Common myeloid progenitor, CD34-positive (primary cell): ENCODE data around the gene KIAA0513.
"Not testable (repeated sequence)": the region's sequence is repeated elsewhere in the genome, so short reads cannot be mapped to it uniquely, and the experiment has no call there.

Source experiments
- CTCF ChIA-PET: fragments of 350-600 bp; sonication (Branson Sonifier 250); formaldehyde crosslinking; loops from one replicate; lab custom pipeline; 2021; ENCODE audit warnings: antibody characterized with exemption; lab: Charles Lee
- POLR2A ChIA-PET: fragments of 350-600 bp; sonication (Branson Sonifier 250); formaldehyde crosslinking; loops from one replicate; lab custom pipeline; 2021; ENCODE audit warnings: antibody characterized with exemption; lab: Charles Lee
- DNase-seq, 3 donors: peaks; one replicate each; pipeline versions ENCODE4 v3.0.0 to v3.0.0-alpha.2; 2013
- H3K27ac ChIP-seq, 2 experiments: 1 replicate in 1 of 2; 2 replicates in 1 of 2; pipeline ENCODE4 v1.7.0; 2013; ENCODE audit warnings: inconsistent platforms in 2 of 2, low read length in 2 of 2, mild to moderate bottlenecking in 2 of 2, low read depth in 1 of 2, moderate library complexity in 1 of 2; ENCODE audit not compliant: severe bottlenecking in 2 of 2, insufficient read depth in 1 of 2, poor library complexity in 1 of 2
- H3K27me3 ChIP-seq, 5 experiments: replicated peaks in 2 of 5; 1 replicate in 3 of 5; 2 replicates in 2 of 5; pipeline versions ENCODE4 v1.6.1 to v1.7.0; 2013; ENCODE audit warnings: low read length in 4 of 5, mild to moderate bottlenecking in 2 of 5, moderate library complexity in 2 of 5, inconsistent platforms in 1 of 5; ENCODE audit not compliant: insufficient read depth in 5 of 5, control insufficient read depth in 4 of 5
- H3K36me3 ChIP-seq, 4 experiments: 1 replicate in 2 of 4; 2 replicates in 2 of 4; pipeline versions ENCODE4 v1.6.1 to v1.7.0; 2013; ENCODE audit warnings: low read length in 3 of 4, control low read depth in 1 of 4, mild to moderate bottlenecking in 1 of 4; ENCODE audit not compliant: control insufficient read depth in 4 of 4, insufficient read depth in 4 of 4
- H3K4me1 ChIP-seq, 4 experiments: 1 replicate in 3 of 4; 2 replicates in 1 of 4; pipeline versions ENCODE4 v1.6.1 to v1.7.1; 2013; ENCODE audit warnings: low read length in 3 of 4, mild to moderate bottlenecking in 3 of 4, control low read depth in 1 of 4, inconsistent platforms in 1 of 4, moderate library complexity in 1 of 4; ENCODE audit not compliant: control insufficient read depth in 4 of 4, insufficient read depth in 4 of 4; ENCODE audit errors: control extremely low read depth in 1 of 4
- H3K4me3 ChIP-seq, 7 experiments: 1 replicate in 4 of 7; 2 replicates in 3 of 7; pipeline versions ENCODE4 v1.5.1 to v1.7.0; 2013; ENCODE audit warnings: mild to moderate bottlenecking in 7 of 7, low read length in 6 of 7, moderate library complexity in 6 of 7, inconsistent platforms in 2 of 7, low read depth in 2 of 7, control low read depth in 1 of 7; ENCODE audit not compliant: insufficient read depth in 4 of 7, control insufficient read depth in 1 of 7; ENCODE audit errors: extremely low read depth in 1 of 7
- H3K9me3 ChIP-seq, 5 experiments: 1 replicate in 4 of 5; 2 replicates in 1 of 5; pipeline versions ENCODE4 v1.6.1 to v1.7.1; 2013; ENCODE audit warnings: low read length in 4 of 5, mild to moderate bottlenecking in 2 of 5, inconsistent platforms in 1 of 5, low read depth in 1 of 5, moderate library complexity in 1 of 5; ENCODE audit not compliant: control insufficient read depth in 4 of 5, insufficient read depth in 2 of 5; ENCODE audit errors: control extremely low read depth in 1 of 5
- WGBS: methylation state at CpG from one replicate; pipeline ENCODE4 v1.1.5; 2013; ENCODE audit not compliant: insufficient coverage; 5-methylcytosine and 5-hydroxymethylcytosine counted together

The KIAA0513 gene

DNA sequence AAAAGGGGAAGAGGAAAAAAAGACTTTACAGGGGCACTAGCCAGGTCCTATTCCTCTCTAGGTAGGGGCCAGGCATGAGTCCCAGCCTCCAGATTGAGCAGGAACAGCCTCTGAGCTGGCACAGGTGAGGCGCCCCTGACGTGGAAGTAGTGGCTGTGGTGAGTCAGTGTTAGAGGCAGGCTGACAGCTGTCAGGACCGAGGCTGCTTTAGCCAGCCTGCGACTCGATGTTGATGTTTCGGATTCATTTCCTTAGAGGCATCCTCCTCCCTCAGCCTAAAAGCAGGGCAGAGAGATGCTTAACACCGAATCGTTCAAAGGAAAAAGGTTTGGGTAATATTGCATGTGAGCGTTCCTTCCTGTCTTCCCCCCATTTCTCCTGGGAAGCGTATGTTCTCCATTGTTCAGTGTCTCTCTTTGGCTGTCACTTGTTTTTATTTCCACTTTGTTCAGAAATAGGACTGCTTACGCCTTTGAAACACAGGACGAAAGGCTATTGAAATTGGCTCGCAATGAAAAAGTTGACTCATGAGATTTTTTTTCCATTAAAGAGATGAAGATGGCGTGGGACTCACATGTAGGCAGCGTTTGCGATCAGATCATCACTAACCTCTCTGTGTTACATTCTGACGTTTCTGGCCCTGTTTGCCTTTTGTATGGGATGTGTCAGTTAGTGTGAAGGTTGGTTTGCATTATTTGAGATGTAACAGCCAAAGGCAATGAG, 1.3 kb downstream of the KIAA0513 start:
- Histone ChIP-seq H3K9me3 (no peaks in the 10 kb centered on the region), H3K27me3 (peaks cover 0 to 20% (median 4%) of the 10 kb centered on the region in 5 experiments), H3K36me3 (no peaks in the 10 kb centered on the region), H3K27ac (peak overlapping the region in 1 of 2 experiments; percentile 7), H3K4me3 (peak overlapping the region in 5 of 7 experiments; percentile 41 to 88 (median 69)), H3K4me1 (peaks cover 23 to 50% (median 40%) of the 10 kb centered on the region in 4 experiments)
- ChIA-PET CTCF (interaction anchor here (1.4 to 2.7 kb wide), 3 partner anchors 16 to 58 kb away, joined by 4 to 9 read pairs (median 6); no protein-coding TSS in a partner anchor), POLR2A (interaction anchor here (1.0 kb wide), 1 partner anchor 28 kb away, joined by 3 read pairs; no protein-coding TSS in a partner anchor)
- DNase-seq = peak in 2 of 3 donors; percentile 25 to 48
- 68% methylated on average over 10 of the region's 17 CpGs for WGBS

GRCh38 chr16:85029408-85029784, 1.8 kb downstream of the KIAA0513 start:
- WGBS = 82% methylated on average over 4 of the region's 4 CpGs
- no peak overlapping the region for H3K27ac ChIP-seq
- H3K4me3 ChIP-seq = peak overlapping the region in 1 of 7 experiments; percentile 41
- no peaks in the 10 kb centered on the region for H3K36me3 ChIP-seq
- ChIA-PET POLR2A (no interaction called here), CTCF (interaction anchor here (1.4 kb wide), 1 partner anchor 18 kb away, joined by 4 read pairs; no protein-coding TSS in a partner anchor)
- peaks cover 23 to 50% (median 40%) of the 10 kb centered on the region in 4 experiments for H3K4me1 ChIP-seq
- no peaks in the 10 kb centered on the region for H3K9me3 ChIP-seq
- peak in 2 of 3 donors; percentile 58 to 60 for DNase-seq
- peaks cover 0 to 20% (median 4%) of the 10 kb centered on the region in 5 experiments for H3K27me3 ChIP-seq

DNA sequence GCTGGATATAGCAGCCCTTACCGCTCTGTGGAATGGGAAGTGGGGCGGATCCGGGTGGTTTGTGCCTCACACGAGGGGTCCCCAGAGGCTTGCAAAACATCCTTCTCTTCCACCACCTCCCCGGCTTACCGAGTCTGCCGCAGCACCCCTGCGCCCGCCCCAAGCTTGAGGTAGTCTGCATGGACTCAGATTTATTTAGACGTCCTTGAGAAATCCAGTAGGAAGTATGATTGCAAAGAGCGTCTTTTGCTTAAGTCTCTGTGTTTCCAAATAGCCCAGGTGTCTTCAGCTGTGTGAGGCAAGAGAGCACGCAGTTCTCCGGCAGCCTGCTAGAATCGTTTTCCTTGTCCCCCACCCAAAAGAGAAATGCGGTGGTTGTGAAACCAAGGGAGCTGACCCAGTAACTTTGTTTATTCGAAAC, 2.4 kb downstream of the KIAA0513 start:
- WGBS = 87% methylated on average over 8 of the region's 16 CpGs
- Histone ChIP-seq H3K36me3 (no peaks in the 10 kb centered on the region), H3K27me3 (peaks cover 0 to 20% (median 4%) of the 10 kb centered on the region in 5 experiments), H3K4me3 (no peak overlapping the region), H3K27ac (no peak overlapping the region), H3K4me1 (peaks cover 23 to 45% (median 38%) of the 10 kb centered on the region in 4 experiments), H3K9me3 (no peaks in the 10 kb centered on the region)
- no peak for DNase-seq
- CTCF ChIA-PET = interaction anchor here (1.4 to 1.8 kb wide), 2 partner anchors 17 to 24 kb away, joined by 4 read pairs; no protein-coding TSS in a partner anchor
- POLR2A ChIA-PET = no interaction called here

DNA sequence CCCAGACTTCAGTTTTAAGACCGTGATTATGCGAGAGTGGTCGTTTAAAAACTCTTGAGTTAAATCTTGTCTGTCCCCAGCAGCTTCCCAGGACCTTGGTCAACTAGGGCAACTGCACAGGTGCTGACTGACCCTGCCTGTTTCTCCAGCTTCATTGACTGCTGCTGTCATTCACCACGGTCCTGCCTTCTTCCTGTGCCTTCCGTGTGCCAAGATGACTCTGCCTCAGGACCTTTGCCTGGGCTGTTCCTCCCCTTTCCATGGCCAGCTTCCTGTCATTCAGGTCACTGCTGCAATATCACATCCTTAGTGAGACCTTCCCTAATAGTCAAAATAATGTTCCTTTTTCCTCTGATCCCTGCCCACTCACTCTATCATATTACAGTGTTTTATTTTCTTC, 3.9 kb downstream of the KIAA0513 start:
- Histone ChIP-seq H3K4me1 (peaks cover 18 to 31% (median 24%) of the 10 kb centered on the region in 4 experiments), H3K27me3 (peaks cover 0 to 20% (median 4%) of the 10 kb centered on the region in 5 experiments), H3K27ac (no peak overlapping the region), H3K36me3 (no peaks in the 10 kb centered on the region), H3K4me3 (no peak overlapping the region), H3K9me3 (no peaks in the 10 kb centered on the region)
- ChIA-PET CTCF (interaction anchor here (0.6 to 1.8 kb wide), 4 partner anchors 10 to 54 kb away, joined by 3 to 4 read pairs (median 4); no protein-coding TSS in a partner anchor), POLR2A (interaction anchor here (0.6 kb wide), 1 partner anchor 117 kb away, joined by 3 read pairs; no protein-coding TSS in a partner anchor)
- WGBS = 82% methylated on average over 5 of the region's 5 CpGs
- DNase-seq = no peak

DNA sequence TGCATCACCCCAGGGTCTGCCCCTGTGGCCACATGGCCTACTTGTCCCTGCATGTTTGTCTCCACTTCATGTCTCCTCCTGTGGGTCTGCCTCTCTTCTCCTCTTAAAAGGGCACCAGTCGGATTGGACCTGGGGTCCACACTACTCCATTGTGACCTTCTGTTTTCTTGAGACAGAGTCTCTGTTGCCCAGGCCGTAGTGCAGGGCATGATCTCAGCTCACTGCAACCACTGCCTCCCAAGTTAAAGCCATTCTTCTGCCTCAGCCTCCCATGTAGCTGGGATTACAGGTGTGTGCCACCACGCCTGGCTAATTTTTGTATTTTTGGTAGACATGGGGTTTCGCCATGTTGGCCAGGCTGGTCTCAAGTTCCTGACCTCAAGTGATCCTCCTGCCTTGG, 4.6 kb downstream of the KIAA0513 start:
- H3K36me3 ChIP-seq, POLR2A ChIA-PET, DNase-seq, H3K4me3 ChIP-seq, H3K27ac ChIP-seq, H3K9me3 ChIP-seq: not testable (repeated sequence)
- WGBS = 100% methylated on average over 2 of the region's 4 CpGs
- peaks cover 0 to 20% (median 4%) of the 10 kb centered on the region in 5 experiments for H3K27me3 ChIP-seq
- peaks cover 11 to 23% (median 21%) of the 10 kb centered on the region in 4 experiments for H3K4me1 ChIP-seq
- CTCF ChIA-PET = interaction anchor here (1.6 kb wide), 3 partner anchors 35 to 55 kb away, joined by 3 to 4 read pairs (median 3); no protein-coding TSS in a partner anchor

DNA sequence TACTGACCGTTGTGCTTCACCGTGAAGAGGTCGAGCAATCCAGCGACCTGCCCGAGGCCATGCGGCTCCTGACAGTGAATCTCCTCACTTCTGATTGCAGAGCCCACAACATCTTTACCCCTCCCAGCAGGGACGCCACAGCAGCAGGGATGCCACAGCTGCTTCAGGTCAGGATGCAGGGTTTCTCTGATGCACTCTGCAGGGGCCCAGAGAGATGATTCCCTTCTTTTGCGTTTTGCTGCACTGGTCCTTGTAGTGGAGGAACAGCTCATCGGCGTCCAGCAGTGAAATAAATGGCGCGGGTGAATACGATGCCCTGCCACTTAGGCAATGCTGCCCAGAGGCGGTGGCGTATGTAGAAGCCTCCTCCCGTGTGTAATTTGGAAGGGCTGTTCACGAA, 5.6 kb downstream of the KIAA0513 start:
- over 99% methylated on average over 17 of the region's 17 CpGs for WGBS
- CTCF ChIA-PET = interaction anchor here (1.6 kb wide), 2 partner anchors 34 to 54 kb away, joined by 3 to 4 read pairs; no protein-coding TSS in a partner anchor
- H3K9me3 ChIP-seq = no peaks in the 10 kb centered on the region
- DNase-seq = no peak
- H3K4me3 ChIP-seq = no peak overlapping the region
- no peaks in the 10 kb centered on the region for H3K36me3 ChIP-seq
- H3K4me1 ChIP-seq = peaks cover 9 to 18% (median 16%) of the 10 kb centered on the region in 4 experiments
- no peak overlapping the region for H3K27ac ChIP-seq
- H3K27me3 ChIP-seq = peaks cover 0 to 18% (median 3%) of the 10 kb centered on the region in 5 experiments
- POLR2A ChIA-PET = no interaction called here
